NCI-H446 treated with DMSO at 0.1 percent for 48 hours (cell line): Measurements from ENCODE around the gene FOXO6.

Experiments used
- DNase-seq: peaks from one replicate; lab custom pipeline; 2025; lab: John Stamatoyannopoulos, UW

The FOXO6 gene

DNA sequence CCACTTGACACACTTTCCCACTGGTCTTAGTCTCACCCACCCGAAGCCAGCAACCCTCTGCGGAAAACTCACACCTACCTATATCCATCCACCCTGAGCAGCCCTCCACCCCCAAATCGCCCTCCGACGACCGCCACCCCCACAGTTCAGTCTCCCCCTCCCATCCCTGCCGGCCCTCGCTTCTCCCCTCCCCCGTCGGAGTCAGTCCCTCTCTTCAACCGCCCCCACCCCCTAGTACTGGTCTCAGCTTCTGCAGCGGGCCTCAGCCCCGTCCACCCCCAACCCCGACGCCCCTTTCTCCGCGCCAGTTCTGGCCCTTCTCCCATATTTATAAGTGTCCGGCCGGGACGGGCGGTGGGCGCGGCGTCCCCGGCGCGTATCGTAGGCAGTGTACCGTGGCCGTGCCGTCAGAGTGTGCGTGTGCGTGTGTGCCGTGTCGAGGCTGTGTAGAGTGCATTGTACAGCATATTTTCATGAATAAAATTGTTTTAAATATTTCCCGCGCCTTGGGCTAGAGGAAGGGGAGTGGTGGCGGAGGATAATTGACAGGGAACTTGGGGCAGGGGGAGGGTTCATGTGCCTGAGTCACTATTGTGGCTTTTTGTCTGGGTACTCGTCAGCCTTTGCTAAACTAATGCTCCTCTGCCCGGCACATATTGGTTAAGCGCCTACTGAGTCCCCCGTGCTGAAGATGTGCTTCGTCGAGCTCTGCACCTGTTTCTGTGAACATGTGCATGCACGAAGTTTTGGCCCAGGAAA, 22.0 kb downstream of the FOXO6 start:
- no peak for DNase-seq

GRCh38 chr1:41384579-41384978, 23.3 kb downstream of the FOXO6 start:
- DNase-seq, result no peak

DNA sequence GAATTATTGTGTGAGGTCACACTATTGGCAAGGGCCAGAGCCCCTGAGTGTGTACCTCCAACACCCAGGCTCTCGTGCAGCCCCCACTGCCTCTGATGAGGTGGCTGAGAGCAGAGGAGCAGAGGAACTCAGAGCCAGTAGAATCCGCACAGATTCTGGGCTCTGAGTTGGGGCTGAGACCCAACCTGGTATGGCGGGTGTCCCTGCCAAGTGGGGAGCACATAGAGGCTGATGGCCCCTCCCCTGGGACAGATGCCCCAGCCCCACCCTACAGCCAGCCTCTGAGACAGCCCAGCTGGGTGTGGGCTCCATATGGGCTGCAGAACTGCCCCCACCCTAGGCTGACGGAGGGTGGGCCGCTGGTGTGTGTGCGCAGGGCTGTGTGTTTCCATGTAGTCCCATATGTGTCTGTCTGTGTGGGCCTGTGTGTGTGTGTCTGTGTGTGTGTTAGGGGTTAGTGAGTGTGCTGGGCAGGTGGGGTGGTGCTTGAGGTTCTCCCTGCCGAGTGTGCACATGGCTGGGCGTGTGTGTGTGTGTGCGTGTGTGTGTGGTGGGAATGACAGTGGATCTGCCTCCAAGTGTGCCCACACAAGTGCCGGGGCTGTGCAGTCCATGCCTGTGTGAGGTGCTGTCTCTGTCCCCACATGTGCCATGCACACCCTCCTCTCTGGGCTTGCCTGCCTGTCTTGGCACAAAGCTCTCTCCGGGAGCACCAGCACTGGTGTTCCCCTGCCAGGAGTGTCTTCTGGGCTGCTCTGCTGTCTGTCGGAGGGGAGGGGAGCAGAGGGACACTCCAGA, 24.4 kb downstream of the FOXO6 start:
- DNase-seq, result peak; percentile 95

- peak; percentile 95 for DNase-seq
Measured at GRCh38 chr1:41386196-41386663, 25.0 kb downstream of the FOXO6 start.

GRCh38 chr1:41387667-41388091, 26.4 kb downstream of the FOXO6 start:
- DNase-seq, result peak; percentile 87

- DNase-seq, result no peak
Measured at GRCh38 chr1:41388510-41388909, 27.3 kb downstream of the FOXO6 start.

- DNase-seq, result no peak
Measured at GRCh38 chr1:41389009-41389408, 27.8 kb downstream of the FOXO6 start.

- peak; percentile 90 for DNase-seq
Measured at GRCh38 chr1:41390166-41390565, 28.9 kb downstream of the FOXO6 start.

- DNase-seq, result no peak
Measured at GRCh38 chr1:41390573-41390972, 29.3 kb downstream of the FOXO6 start.

- no peak for DNase-seq
Measured at GRCh38 chr1:41391834-41392527, 30.7 kb downstream of the FOXO6 start.

DNA sequence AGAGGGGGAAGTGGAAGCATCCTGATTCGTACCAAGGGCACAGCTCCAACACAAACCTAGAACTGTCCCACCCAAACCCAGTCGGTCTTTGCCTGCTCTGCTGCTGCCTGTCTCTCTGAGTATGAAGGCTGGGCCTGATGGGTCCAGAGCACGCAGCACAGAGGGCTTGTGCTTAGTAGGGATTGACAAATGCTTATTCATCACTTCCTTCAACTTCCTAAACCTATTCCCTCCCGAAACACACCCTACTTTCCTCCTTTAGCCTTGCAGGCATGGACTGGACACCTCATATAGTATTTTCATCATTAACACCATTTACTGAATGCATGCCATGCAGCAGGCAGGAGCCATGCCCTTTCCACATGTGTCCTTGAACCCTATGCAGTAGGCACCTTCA, 31.3 kb downstream of the FOXO6 start:
- DNase-seq, result no peak

GRCh38 chr1:41393716-41394368, 32.6 kb downstream of the FOXO6 start:
- no peak for DNase-seq

DNA sequence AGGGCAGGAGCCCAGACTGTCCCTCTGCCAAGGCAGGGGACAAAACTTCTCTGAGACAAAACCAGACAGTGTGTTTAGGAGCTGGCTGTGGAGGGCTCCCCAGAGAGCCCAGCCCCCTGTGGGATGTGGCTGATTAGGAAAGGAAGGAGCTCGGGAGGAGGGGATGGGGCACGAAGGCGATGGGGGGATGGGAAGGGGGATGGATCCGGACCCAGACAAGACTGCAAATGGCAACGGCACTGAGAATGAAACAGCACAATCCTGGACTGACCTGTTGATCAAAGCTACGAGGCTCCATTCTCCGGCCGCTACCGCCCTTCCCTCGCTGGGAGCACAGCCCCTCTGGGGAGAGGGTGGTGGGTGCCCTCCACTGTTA, 33.1 kb downstream of the FOXO6 start:
- no peak for DNase-seq

DNA sequence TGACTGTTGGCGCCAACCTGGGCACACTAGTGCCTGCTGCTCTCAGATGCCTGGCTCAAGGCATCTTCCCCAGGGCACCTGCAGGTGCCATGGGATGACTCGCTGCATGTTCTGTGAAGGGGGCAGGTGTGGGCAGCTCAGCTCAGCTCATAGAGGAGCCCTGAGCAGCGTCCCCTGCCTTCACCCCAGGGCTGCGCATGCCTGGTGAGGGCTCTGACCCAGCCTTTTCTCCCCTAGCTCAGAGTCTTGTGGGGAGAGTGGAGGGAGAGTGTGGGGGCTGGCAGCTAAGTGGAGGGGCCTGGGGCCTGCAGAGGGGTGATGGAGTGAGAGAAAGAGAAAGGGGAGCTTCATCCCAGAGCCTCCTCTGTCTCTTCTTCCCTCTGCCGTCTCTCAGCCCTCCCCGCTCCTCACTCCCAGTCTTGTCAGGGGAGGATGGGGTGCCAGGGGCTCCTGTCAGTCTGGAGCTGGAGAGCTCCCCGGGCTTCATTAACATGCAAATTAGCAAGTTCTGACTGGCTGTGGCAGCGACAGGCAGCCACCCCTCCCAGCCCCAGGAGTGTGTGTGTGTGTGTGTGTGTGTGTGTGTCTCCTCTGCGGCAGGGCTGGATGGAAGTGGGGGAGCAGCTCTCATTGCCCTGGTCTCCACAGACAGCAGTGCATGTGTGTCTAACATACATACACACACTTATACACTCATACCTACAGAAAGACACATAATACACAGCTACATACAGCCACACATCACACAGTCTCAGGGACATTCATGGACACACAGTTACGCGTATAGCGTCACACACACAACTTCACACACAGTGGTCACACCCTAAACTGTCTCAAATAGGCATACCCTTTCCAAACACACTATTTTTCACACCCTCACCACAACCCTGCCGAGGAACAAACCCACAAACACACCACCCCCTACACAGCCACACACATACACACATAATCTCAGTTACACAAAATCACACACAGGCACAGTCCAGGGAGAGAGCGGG, 34.0 kb downstream of the FOXO6 start:
- peak; percentile 54 for DNase-seq

- DNase-seq, result no peak
Measured at GRCh38 chr1:41396084-41396483, 34.9 kb downstream of the FOXO6 start.

DNA sequence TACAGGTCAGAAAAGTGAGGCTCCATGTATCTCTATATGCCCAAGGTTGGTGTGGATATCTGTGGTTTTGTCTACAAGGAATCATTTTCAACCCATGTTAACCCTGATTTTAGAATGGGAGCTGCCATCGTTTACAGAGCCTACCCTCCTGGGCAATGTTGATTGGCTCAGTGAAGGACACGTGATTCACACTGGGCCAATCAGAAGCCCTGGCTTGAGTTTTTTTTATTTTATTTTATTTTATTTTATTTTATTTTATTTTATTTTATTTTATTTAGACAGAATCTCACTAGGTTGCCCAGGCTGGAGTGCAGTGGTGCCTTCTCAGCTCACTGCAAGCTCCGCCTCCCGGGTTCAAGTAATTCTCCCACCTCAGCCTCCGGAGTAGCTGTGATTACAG, 35.8 kb downstream of the FOXO6 start:
- no peak for DNase-seq

GRCh38 chr1:41397753-41398330, 36.6 kb downstream of the FOXO6 start:
- DNase-seq, result no peak

DNA sequence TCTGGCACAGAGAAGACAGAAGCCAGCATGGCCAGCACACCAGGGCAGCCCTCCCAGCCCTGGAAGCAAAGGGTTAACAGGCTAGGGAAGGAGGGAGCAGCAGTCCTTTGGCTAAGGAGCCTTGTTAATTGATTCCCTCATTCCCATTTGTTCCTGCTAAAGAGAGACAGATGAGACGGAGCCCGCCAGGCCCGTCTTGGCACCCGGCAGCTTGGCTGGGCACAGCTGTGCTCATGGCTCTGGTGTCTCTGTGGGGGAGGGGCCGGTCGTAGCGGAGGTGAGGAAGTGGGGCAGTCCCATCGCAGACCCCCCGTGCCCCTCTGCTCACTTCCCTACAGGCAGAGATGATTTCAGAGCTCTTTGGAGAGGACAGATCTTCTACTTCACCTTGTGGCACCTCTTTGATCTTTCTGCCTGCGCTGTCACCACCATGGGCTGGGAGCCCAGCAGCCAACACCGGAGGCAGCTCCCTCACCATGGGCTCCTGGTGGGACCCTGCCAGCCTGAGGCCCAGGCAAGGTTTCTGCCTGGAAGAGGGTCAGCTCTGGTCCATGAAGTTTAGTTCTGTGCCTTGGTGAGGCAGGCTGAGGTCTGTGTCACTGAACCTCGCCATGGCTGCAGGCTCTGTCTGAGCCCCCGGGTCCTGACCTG, 38.0 kb downstream of the FOXO6 start:
- DNase-seq, result peak; percentile 98

DNA sequence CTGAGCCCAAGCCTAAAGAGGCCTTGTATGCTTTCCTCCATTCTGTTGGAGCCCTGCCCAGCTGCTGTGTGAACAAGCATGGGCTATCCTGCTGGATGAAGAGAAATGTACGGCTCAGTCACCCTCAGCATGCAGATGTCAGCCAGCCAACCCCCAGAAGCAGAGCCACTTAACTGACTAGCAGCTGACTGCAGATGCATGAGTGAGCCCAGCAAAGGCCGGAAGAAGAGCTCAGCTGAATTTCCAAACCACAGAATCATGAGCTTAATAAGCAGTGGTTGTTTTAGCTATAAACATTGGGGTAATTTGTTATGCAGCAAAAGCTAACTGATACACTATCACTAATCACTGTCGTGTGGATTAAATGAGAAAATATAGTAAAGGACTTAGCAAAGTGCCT, 39.0 kb downstream of the FOXO6 start:
- DNase-seq, result peak; percentile 99

- DNase-seq, result no peak
Measured at GRCh38 chr1:41401899-41402298, 40.7 kb downstream of the FOXO6 start.
